AG09319 (cell line): ENCODE data around the gene GAPT.

ENCODE experiments used
- DNase-seq: peaks from one replicate; pipeline ENCODE4 v3.0.0-alpha.2; 2010; ENCODE audit warnings: low read depth; ENCODE audit errors: extremely low read depth
- CTCF ChIP-seq: IDR thresholded peaks from 2 replicates; pipeline ENCODE4 v1.5.1; 2011; ENCODE audit warnings: low read depth, mild to moderate bottlenecking, inconsistent platforms, low read length, moderate library complexity

The GAPT gene

GRCh38 chr5:58491216-58491892 is at the start of gene GAPT:
TSS of gene GAPT (plus strand) at chr5:58491435. CDS start at chr5:58494537, 3,102 bp downstream.
- DNase-seq = no peak
- TF ChIP-seq CTCF = no peak

GRCh38 chr5:58444805-58445204 is 46.4 kb upstream of the GAPT start:
- DNase-seq = no peak
- no peak for TF ChIP-seq CTCF

- TF ChIP-seq CTCF = no peak
- DNase-seq = no peak
These were observed 45.2 kb upstream of the GAPT start for GRCh38 chr5:58446024-58446423.

GRCh38 chr5:58447226-58447625 is 44.0 kb upstream of the GAPT start:
- no peak for DNase-seq
- no peak for TF ChIP-seq CTCF

GRCh38 chr5:58450018-58450417 is 41.2 kb upstream of the GAPT start:
- TF ChIP-seq CTCF = no peak
- DNase-seq = no peak

- TF ChIP-seq CTCF = no peak
- no peak for DNase-seq
These were observed 40.2 kb upstream of the GAPT start for GRCh38 chr5:58450811-58451629.
